ENCODE measurements around the gene TEX52.
A peak's percentile ranks its signal among the peaks of the same experiment; 100 is the strongest.

TEX52 gene

GRCh38 chr12:2857021-2857431 is at the start of gene TEX52:
TEX52 (minus strand) TSS chr12:2857039; CDS start chr12:2857026, 13 bp downstream.
- in situ Hi-C loops (cut with HindIII; ENCODE audit: low pct_ligation_motif_present, low pct_unique_long_range_greater_than_20kb, low sequenced_read_pairs), result no loop called here
- DNase-seq, result no peak

- peak; percentile 87 for DNase-seq
- in situ Hi-C loops (cut with HindIII; ENCODE audit: low pct_ligation_motif_present, low pct_unique_long_range_greater_than_20kb, low sequenced_read_pairs), result no loop called here
These were observed 47.4 kb upstream of the TEX52 start for GRCh38 chr12:2904260-2904659.

- no peak for DNase-seq
- in situ Hi-C loops (cut with HindIII; ENCODE audit: low pct_ligation_motif_present, low pct_unique_long_range_greater_than_20kb, low sequenced_read_pairs), result no loop called here
These were observed 45.5 kb upstream of the TEX52 start for GRCh38 chr12:2902272-2902880.

GRCh38 chr12:2900642-2901041 is 43.8 kb upstream of the TEX52 start:
- in situ Hi-C loops (cut with HindIII; ENCODE audit: low pct_ligation_motif_present, low pct_unique_long_range_greater_than_20kb, low sequenced_read_pairs), result no loop called here
- no peak for DNase-seq

- DNase-seq, result no peak
- in situ Hi-C loops (cut with HindIII; ENCODE audit: low pct_ligation_motif_present, low pct_unique_long_range_greater_than_20kb, low sequenced_read_pairs), result no loop called here
These were observed 40.6 kb upstream of the TEX52 start for GRCh38 chr12:2897418-2897817.

GRCh38 chr12:2895511-2895910 is 38.7 kb upstream of the TEX52 start:
- in situ Hi-C loops (cut with HindIII; ENCODE audit: low pct_ligation_motif_present, low pct_unique_long_range_greater_than_20kb, low sequenced_read_pairs), result no loop called here
- DNase-seq, result no peak

- DNase-seq, result no peak
- in situ Hi-C loops (cut with HindIII; ENCODE audit: low pct_ligation_motif_present, low pct_unique_long_range_greater_than_20kb, low sequenced_read_pairs), result no loop called here
These were observed 38.2 kb upstream of the TEX52 start for GRCh38 chr12:2895051-2895451.

- DNase-seq, result peak; percentile 81
- in situ Hi-C loops (cut with HindIII; ENCODE audit: low pct_ligation_motif_present, low pct_unique_long_range_greater_than_20kb, low sequenced_read_pairs), result no loop called here
These were observed 36.2 kb upstream of the TEX52 start for GRCh38 chr12:2893007-2893406.

- in situ Hi-C loops (cut with HindIII; ENCODE audit: low pct_ligation_motif_present, low pct_unique_long_range_greater_than_20kb, low sequenced_read_pairs), result no loop called here
- no peak for DNase-seq
These were observed 35.4 kb upstream of the TEX52 start for GRCh38 chr12:2892246-2892645.

GRCh38 chr12:2891240-2892053 is 34.6 kb upstream of the TEX52 start:
- DNase-seq, result peak; percentile 79
- in situ Hi-C loops (cut with HindIII; ENCODE audit: low pct_ligation_motif_present, low pct_unique_long_range_greater_than_20kb, low sequenced_read_pairs), result no loop called here

- peak; percentile 100 for DNase-seq
- in situ Hi-C loops (cut with HindIII; ENCODE audit: low pct_ligation_motif_present, low pct_unique_long_range_greater_than_20kb, low sequenced_read_pairs), result no loop called here
These were observed 33.8 kb upstream of the TEX52 start, which contains the start of gene TULP3 for GRCh38 chr12:2890388-2891239. TULP3 (plus strand) TSS chr12:2890891; CDS start chr12:2890948, 57 bp downstream.

GRCh38 chr12:2890001-2890387 is 33.2 kb upstream of the TEX52 start:
- in situ Hi-C loops (cut with HindIII; ENCODE audit: low pct_ligation_motif_present, low pct_unique_long_range_greater_than_20kb, low sequenced_read_pairs), result no loop called here

GRCh38 chr12:2886768-2887450 is 30.1 kb upstream of the TEX52 start:
- in situ Hi-C loops (cut with HindIII; ENCODE audit: low pct_ligation_motif_present, low pct_unique_long_range_greater_than_20kb, low sequenced_read_pairs), result no loop called here
- no peak for DNase-seq

More at GRCh38 chr12:2890001-2890387, 33.2 kb upstream of the TEX52 start:
- no peak for DNase-seq

- in situ Hi-C loops (cut with HindIII; ENCODE audit: low pct_ligation_motif_present, low pct_unique_long_range_greater_than_20kb, low sequenced_read_pairs), result no loop called here
These were observed 28.0 kb upstream of the TEX52 start for GRCh38 chr12:2884810-2885209.

GRCh38 chr12:2879853-2880252 is 23.0 kb upstream of the TEX52 start:
- in situ Hi-C loops (cut with HindIII; ENCODE audit: low pct_ligation_motif_present, low pct_unique_long_range_greater_than_20kb, low sequenced_read_pairs), result no loop called here

More at GRCh38 chr12:2884810-2885209, 28.0 kb upstream of the TEX52 start:
- peak; percentile 59 for DNase-seq

GRCh38 chr12:2877953-2878732 is 21.3 kb upstream of the TEX52 start:
- in situ Hi-C loops (cut with HindIII; ENCODE audit: low pct_ligation_motif_present, low pct_unique_long_range_greater_than_20kb, low sequenced_read_pairs), result no loop called here
- DNase-seq, result peak; percentile 47

More at GRCh38 chr12:2879853-2880252, 23.0 kb upstream of the TEX52 start:
- no peak for DNase-seq

GRCh38 chr12:2877047-2877952 is 20.5 kb upstream of the TEX52 start, which contains the start of the genes FOXM1 and RHNO1:
FOXM1 (minus strand) TSS chr12:2877174; CDS start chr12:2874478, 2,696 bp downstream.
RHNO1 (plus strand) TSS chr12:2877223; CDS start chr12:2885367, 8,144 bp downstream.
- peak; percentile 95 for DNase-seq
- in situ Hi-C loops (cut with HindIII; ENCODE audit: low pct_ligation_motif_present, low pct_unique_long_range_greater_than_20kb, low sequenced_read_pairs), result no loop called here

Measured in ACHN (cell line).